ENCODE results near the gene CLEC10A.

The CLEC10A gene

DNA sequence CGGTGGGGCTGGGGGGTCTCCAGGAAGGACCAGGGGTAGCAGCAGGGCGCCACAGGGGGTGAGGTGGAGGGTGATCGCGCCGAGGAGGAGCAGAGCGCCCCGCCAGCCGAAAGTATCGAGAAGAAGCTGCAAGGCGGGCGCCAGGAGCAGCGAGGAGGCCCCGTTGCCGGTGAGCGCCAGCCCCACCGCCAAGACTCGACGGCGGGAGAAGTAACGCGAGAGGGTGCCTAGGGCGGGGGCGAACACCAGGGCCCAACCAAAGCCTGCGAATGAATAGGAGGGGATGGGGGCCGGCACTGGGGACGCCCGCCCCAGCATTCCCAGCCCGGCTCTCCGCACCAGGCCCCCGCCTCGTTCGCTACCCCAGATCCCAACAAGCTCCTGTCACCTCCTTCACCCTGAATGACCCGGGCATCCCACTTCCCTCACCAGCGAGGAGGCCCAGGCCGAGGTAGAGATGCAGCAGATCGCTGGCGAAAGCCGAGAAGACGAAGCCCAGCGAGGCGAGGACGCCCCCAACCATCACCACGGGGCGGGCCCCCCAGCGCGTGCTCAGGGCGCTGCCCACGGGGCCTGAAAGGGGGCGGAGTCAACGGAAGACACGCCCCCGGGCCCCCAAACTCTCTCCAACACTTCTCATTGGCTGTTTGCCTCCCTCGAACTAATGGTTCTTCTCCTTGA, 37.4 kb downstream of the CLEC10A start:
- no peak for ATAC-seq
- TF ChIP-seq, protein P1, sequence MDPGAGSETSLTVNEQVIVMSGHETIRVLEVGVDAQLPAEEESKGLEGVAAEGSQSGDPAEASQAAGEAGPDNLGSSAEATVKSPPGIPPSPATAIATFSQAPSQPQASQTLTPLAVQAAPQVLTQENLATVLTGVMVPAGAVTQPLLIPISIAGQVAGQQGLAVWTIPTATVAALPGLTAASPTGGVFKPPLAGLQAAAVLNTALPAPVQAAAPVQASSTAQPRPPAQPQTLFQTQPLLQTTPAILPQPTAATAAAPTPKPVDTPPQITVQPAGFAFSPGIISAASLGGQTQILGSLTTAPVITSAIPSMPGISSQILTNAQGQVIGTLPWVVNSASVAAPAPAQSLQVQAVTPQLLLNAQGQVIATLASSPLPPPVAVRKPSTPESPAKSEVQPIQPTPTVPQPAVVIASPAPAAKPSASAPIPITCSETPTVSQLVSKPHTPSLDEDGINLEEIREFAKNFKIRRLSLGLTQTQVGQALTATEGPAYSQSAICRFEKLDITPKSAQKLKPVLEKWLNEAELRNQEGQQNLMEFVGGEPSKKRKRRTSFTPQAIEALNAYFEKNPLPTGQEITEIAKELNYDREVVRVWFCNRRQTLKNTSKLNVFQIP (CRISPR knock-in tag; IDR thresholded peaks at IDR 0.05; ENCODE audit: borderline replicate concordance, low read depth), result no peak
- TF ChIP-seq ISL1 (CRISPR knock-in tag; IDR thresholded peaks at IDR 0.05), result no peak
- TF ChIP-seq GLIS3 (CRISPR knock-in tag; IDR thresholded peaks at IDR 0.05), result no peak
- no peak for TF ChIP-seq ARNTL (CRISPR knock-in tag; IDR thresholded peaks at IDR 0.05; ENCODE audit: borderline replicate concordance, low read depth)
- TF ChIP-seq ESRRG (CRISPR knock-in tag; IDR thresholded peaks at IDR 0.05), result no peak
- TF ChIP-seq BACH2 (CRISPR knock-in tag; IDR thresholded peaks at IDR 0.05; ENCODE audit: borderline replicate concordance), result no peak
- TF ChIP-seq, protein P2, sequence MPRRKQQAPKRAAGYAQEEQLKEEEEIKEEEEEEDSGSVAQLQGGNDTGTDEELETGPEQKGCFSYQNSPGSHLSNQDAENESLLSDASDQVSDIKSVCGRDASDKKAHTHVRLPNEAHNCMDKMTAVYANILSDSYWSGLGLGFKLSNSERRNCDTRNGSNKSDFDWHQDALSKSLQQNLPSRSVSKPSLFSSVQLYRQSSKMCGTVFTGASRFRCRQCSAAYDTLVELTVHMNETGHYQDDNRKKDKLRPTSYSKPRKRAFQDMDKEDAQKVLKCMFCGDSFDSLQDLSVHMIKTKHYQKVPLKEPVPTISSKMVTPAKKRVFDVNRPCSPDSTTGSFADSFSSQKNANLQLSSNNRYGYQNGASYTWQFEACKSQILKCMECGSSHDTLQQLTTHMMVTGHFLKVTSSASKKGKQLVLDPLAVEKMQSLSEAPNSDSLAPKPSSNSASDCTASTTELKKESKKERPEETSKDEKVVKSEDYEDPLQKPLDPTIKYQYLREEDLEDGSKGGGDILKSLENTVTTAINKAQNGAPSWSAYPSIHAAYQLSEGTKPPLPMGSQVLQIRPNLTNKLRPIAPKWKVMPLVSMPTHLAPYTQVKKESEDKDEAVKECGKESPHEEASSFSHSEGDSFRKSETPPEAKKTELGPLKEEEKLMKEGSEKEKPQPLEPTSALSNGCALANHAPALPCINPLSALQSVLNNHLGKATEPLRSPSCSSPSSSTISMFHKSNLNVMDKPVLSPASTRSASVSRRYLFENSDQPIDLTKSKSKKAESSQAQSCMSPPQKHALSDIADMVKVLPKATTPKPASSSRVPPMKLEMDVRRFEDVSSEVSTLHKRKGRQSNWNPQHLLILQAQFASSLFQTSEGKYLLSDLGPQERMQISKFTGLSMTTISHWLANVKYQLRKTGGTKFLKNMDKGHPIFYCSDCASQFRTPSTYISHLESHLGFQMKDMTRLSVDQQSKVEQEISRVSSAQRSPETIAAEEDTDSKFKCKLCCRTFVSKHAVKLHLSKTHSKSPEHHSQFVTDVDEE (CRISPR knock-in tag; IDR thresholded peaks at IDR 0.05), result no peak
- no peak for TF ChIP-seq TCF4 (CRISPR knock-in tag; IDR thresholded peaks at IDR 0.05; ENCODE audit: borderline replicate concordance)
- no peak for TF ChIP-seq RARB (CRISPR knock-in tag; IDR thresholded peaks at IDR 0.05)
- TF ChIP-seq, protein P3, sequence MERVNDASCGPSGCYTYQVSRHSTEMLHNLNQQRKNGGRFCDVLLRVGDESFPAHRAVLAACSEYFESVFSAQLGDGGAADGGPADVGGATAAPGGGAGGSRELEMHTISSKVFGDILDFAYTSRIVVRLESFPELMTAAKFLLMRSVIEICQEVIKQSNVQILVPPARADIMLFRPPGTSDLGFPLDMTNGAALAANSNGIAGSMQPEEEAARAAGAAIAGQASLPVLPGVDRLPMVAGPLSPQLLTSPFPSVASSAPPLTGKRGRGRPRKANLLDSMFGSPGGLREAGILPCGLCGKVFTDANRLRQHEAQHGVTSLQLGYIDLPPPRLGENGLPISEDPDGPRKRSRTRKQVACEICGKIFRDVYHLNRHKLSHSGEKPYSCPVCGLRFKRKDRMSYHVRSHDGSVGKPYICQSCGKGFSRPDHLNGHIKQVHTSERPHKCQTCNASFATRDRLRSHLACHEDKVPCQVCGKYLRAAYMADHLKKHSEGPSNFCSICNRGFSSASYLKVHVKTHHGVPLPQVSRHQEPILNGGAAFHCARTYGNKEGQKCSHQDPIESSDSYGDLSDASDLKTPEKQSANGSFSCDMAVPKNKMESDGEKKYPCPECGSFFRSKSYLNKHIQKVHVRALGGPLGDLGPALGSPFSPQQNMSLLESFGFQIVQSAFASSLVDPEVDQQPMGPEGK (CRISPR knock-in tag; IDR thresholded peaks at IDR 0.05; ENCODE audit: borderline replicate concordance), result no peak
- no peak for TF ChIP-seq ZNF70 (CRISPR knock-in tag; IDR thresholded peaks at IDR 0.05)
- no peak for TF ChIP-seq PPARA (CRISPR knock-in tag; IDR thresholded peaks at IDR 0.05; ENCODE audit: borderline replicate concordance)
- TF ChIP-seq, protein P4, sequence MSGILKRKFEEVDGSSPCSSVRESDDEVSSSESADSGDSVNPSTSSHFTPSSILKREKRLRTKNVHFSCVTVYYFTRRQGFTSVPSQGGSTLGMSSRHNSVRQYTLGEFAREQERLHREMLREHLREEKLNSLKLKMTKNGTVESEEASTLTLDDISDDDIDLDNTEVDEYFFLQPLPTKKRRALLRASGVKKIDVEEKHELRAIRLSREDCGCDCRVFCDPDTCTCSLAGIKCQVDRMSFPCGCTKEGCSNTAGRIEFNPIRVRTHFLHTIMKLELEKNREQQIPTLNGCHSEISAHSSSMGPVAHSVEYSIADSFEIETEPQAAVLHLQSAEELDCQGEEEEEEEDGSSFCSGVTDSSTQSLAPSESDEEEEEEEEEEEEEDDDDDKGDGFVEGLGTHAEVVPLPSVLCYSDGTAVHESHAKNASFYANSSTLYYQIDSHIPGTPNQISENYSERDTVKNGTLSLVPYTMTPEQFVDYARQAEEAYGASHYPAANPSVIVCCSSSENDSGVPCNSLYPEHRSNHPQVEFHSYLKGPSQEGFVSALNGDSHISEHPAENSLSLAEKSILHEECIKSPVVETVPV (CRISPR knock-in tag; IDR thresholded peaks at IDR 0.05), result no peak
- TF ChIP-seq ZNF565 (CRISPR knock-in tag; conservative IDR thresholded peaks at IDR 0.05; ENCODE audit: low read depth), result no peak
- no peak for TF ChIP-seq ZNF8 (CRISPR knock-in tag; IDR thresholded peaks at IDR 0.05)
- no peak for TF ChIP-seq ZC3H10 (CRISPR knock-in tag; IDR thresholded peaks at IDR 0.05)
- no peak for TF ChIP-seq OSR1 (CRISPR knock-in tag; IDR thresholded peaks at IDR 0.05)
- no peak for TF ChIP-seq ZFP3 (CRISPR knock-in tag; IDR thresholded peaks at IDR 0.05)
- TF ChIP-seq ZFP30 (CRISPR knock-in tag; IDR thresholded peaks at IDR 0.05), result no peak

GRCh38 chr17:7041607-7042500, 38.2 kb downstream of the CLEC10A start:
- TF ChIP-seq TCF4 (CRISPR knock-in tag; IDR thresholded peaks at IDR 0.05; ENCODE audit: borderline replicate concordance), result no peak
- no peak for TF ChIP-seq GLIS3 (CRISPR knock-in tag; IDR thresholded peaks at IDR 0.05)
- no peak for TF ChIP-seq ZNF565 (CRISPR knock-in tag; conservative IDR thresholded peaks at IDR 0.05; ENCODE audit: low read depth)
- TF ChIP-seq RARB (CRISPR knock-in tag; IDR thresholded peaks at IDR 0.05), result no peak
- TF ChIP-seq, protein P4 (CRISPR knock-in tag; IDR thresholded peaks at IDR 0.05), result no peak
- TF ChIP-seq PPARA (CRISPR knock-in tag; IDR thresholded peaks at IDR 0.05; ENCODE audit: borderline replicate concordance), result no peak
- TF ChIP-seq, protein P5, sequence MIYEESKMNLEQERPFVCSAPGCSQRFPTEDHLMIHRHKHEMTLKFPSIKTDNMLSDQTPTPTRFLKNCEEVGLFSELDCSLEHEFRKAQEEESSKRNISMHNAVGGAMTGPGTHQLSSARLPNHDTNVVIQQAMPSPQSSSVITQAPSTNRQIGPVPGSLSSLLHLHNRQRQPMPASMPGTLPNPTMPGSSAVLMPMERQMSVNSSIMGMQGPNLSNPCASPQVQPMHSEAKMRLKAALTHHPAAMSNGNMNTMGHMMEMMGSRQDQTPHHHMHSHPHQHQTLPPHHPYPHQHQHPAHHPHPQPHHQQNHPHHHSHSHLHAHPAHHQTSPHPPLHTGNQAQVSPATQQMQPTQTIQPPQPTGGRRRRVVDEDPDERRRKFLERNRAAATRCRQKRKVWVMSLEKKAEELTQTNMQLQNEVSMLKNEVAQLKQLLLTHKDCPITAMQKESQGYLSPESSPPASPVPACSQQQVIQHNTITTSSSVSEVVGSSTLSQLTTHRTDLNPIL (CRISPR knock-in tag; IDR thresholded peaks at IDR 0.05; ENCODE audit: low read depth), result no peak
- no peak for TF ChIP-seq ZC3H10 (CRISPR knock-in tag; IDR thresholded peaks at IDR 0.05)
- TF ChIP-seq ZFP30 (CRISPR knock-in tag; IDR thresholded peaks at IDR 0.05), result no peak
- no peak for TF ChIP-seq BACH2 (CRISPR knock-in tag; IDR thresholded peaks at IDR 0.05; ENCODE audit: borderline replicate concordance)
- ATAC-seq, result no peak

Data from SK-N-SH treated with all-trans-retinoic acid at 6 μM for 48 hours (cell line).